ENCODE measurements around the gene DAB1. TPM values are rescaled to one million over a fixed set of nuclear protein-coding genes. Genes with fewer than 3 reads are reported as not detected.

Gene DAB1
- polyA plus RNA-seq, 6 donors from 2014 or later = 0.11 TPM; not detected in 5

GRCh38 chr1:57020216-57020615 is 403.6 kb downstream of the DAB1 start:
- H3K4me1 Mint-ChIP-seq = no peaks in the 10 kb centered on the region
- ATAC-seq (ENCODE audit: low read depth in 2 of 2) (no peak), DNase-seq (no peak)
- no peaks in the 10 kb centered on the region for H3K36me3 Mint-ChIP-seq
- H3K27me3 Mint-ChIP-seq = peaks cover 3 to 18% (median 4%) of the 10 kb centered on the region in 3 donors
- peaks cover 0 to 6% (median 0%) of the 10 kb centered on the region in 7 donors for H3K9me3 Mint-ChIP-seq
- H3K27ac Mint-ChIP-seq = no peak overlapping the region
- no peak overlapping the region for H3K4me3 Mint-ChIP-seq

- H3K4me1 Mint-ChIP-seq = no peaks in the 10 kb centered on the region
Measured at GRCh38 chr1:57019236-57019839, 404.5 kb downstream of the DAB1 start.

GRCh38 chr1:57018119-57018518 is 405.7 kb downstream of the DAB1 start:
- DNase-seq = no peak
- no peak for ATAC-seq (ENCODE audit: low read depth in 2 of 2)
- peaks cover 3 to 12% (median 4%) of the 10 kb centered on the region in 3 donors for H3K27me3 Mint-ChIP-seq

More at GRCh38 chr1:57019236-57019839, 404.5 kb downstream of the DAB1 start:
- ATAC-seq (ENCODE audit: low read depth in 2 of 2) (no peak), DNase-seq (no peak)
- Mint-ChIP-seq H3K9me3 (peaks cover 0 to 6% (median 0%) of the 10 kb centered on the region in 7 donors), H3K27me3 (peaks cover 3 to 18% (median 4%) of the 10 kb centered on the region in 3 donors), H3K36me3 (no peaks in the 10 kb centered on the region), H3K4me3 (no peak overlapping the region), H3K27ac (no peak overlapping the region)

GRCh38 chr1:57017717-57018116 is 406.1 kb downstream of the DAB1 start:
- Mint-ChIP-seq H3K36me3 (no peaks in the 10 kb centered on the region), H3K4me3 (no peak overlapping the region), H3K9me3 (peaks cover 0 to 5% (median 0%) of the 10 kb centered on the region in 7 donors), H3K4me1 (no peaks in the 10 kb centered on the region), H3K27me3 (peaks cover 3 to 10% (median 4%) of the 10 kb centered on the region in 3 donors), H3K27ac (peak overlapping the region in 1 of 6 donors; percentile 30)
- ATAC-seq (ENCODE audit: low read depth in 2 of 2) (no peak), DNase-seq (no peak)

More at GRCh38 chr1:57018119-57018518, 405.7 kb downstream of the DAB1 start:
- no peak overlapping the region for H3K4me3 Mint-ChIP-seq
- H3K4me1 Mint-ChIP-seq = no peaks in the 10 kb centered on the region
- H3K9me3 Mint-ChIP-seq = peaks cover 0 to 5% (median 0%) of the 10 kb centered on the region in 7 donors
- no peaks in the 10 kb centered on the region for H3K36me3 Mint-ChIP-seq
- peak overlapping the region in 1 of 6 donors; percentile 30 for H3K27ac Mint-ChIP-seq

GRCh38 chr1:57017200-57017599 is 406.7 kb downstream of the DAB1 start:
- ATAC-seq (ENCODE audit: low read depth in 2 of 2) (no peak), DNase-seq (no peak)
- Mint-ChIP-seq H3K36me3 (no peaks in the 10 kb centered on the region), H3K27ac (no peak overlapping the region), H3K4me3 (no peak overlapping the region), H3K27me3 (peaks cover 3 to 10% (median 4%) of the 10 kb centered on the region in 3 donors), H3K4me1 (no peaks in the 10 kb centered on the region), H3K9me3 (peaks cover 0 to 5% (median 0%) of the 10 kb centered on the region in 7 donors)

GRCh38 chr1:57015071-57015470 is 408.8 kb downstream of the DAB1 start:
- no peak for ATAC-seq (ENCODE audit: low read depth in 2 of 2)
- Mint-ChIP-seq H3K4me1 (no peaks in the 10 kb centered on the region), H3K9me3 (peaks cover 0 to 5% (median 0%) of the 10 kb centered on the region in 7 donors), H3K36me3 (no peaks in the 10 kb centered on the region), H3K4me3 (no peak overlapping the region), H3K27me3 (peaks cover 4 to 10% (median 7%) of the 10 kb centered on the region in 3 donors), H3K27ac (no peak overlapping the region)
- DNase-seq = no peak

GRCh38 chr1:57013522-57013921 is 410.3 kb downstream of the DAB1 start:
- Mint-ChIP-seq H3K4me1 (no peaks in the 10 kb centered on the region), H3K27ac (no peak overlapping the region), H3K9me3 (peaks cover 0 to under 1% (median 0%) of the 10 kb centered on the region in 7 donors), H3K36me3 (no peaks in the 10 kb centered on the region), H3K4me3 (no peak overlapping the region), H3K27me3 (peaks cover 0 to 7% (median 1%) of the 10 kb centered on the region in 3 donors)
- DNase-seq = no peak
- no peak for ATAC-seq (ENCODE audit: low read depth in 2 of 2)

GRCh38 chr1:57012315-57012714 is 411.5 kb downstream of the DAB1 start:
- no peak for DNase-seq
- Mint-ChIP-seq H3K27ac (no peak overlapping the region), H3K36me3 (no peaks in the 10 kb centered on the region), H3K9me3 (no peaks in the 10 kb centered on the region), H3K27me3 (peaks cover 0 to 7% (median 0%) of the 10 kb centered on the region in 3 donors), H3K4me3 (no peak overlapping the region), H3K4me1 (no peaks in the 10 kb centered on the region)
- ATAC-seq (ENCODE audit: low read depth in 2 of 2) = no peak

GRCh38 chr1:57010511-57010910 is 413.3 kb downstream of the DAB1 start:
- H3K36me3 Mint-ChIP-seq = no peaks in the 10 kb centered on the region
- H3K4me1 Mint-ChIP-seq = no peaks in the 10 kb centered on the region
- ATAC-seq (ENCODE audit: low read depth in 2 of 2) (no peak), DNase-seq (no peak)
- no peak overlapping the region for H3K27ac Mint-ChIP-seq
- H3K27me3 Mint-ChIP-seq = peaks cover 0 to 8% (median 7%) of the 10 kb centered on the region in 3 donors
- no peak overlapping the region for H3K4me3 Mint-ChIP-seq
- peaks cover 0 to 4% (median 0%) of the 10 kb centered on the region in 7 donors for H3K9me3 Mint-ChIP-seq

GRCh38 chr1:57007948-57008347 is 415.9 kb downstream of the DAB1 start:
- Mint-ChIP-seq H3K4me3 (peak overlapping the region in 1 of 8 donors; percentile 67), H3K9me3 (peaks cover 0 to 7% (median 0%) of the 10 kb centered on the region in 7 donors), H3K27me3 (peaks cover 0 to 8% (median 7%) of the 10 kb centered on the region in 3 donors), H3K27ac (no peak overlapping the region), H3K4me1 (no peaks in the 10 kb centered on the region), H3K36me3 (no peaks in the 10 kb centered on the region)
- DNase-seq (no peak), ATAC-seq (ENCODE audit: low read depth in 2 of 2) (no peak)

GRCh38 chr1:57007472-57007871 is 416.4 kb downstream of the DAB1 start:
- no peaks in the 10 kb centered on the region for H3K36me3 Mint-ChIP-seq
- no peaks in the 10 kb centered on the region for H3K4me1 Mint-ChIP-seq
- ATAC-seq (ENCODE audit: low read depth in 2 of 2) (no peak), DNase-seq (no peak)
- H3K4me3 Mint-ChIP-seq = peak overlapping the region in 1 of 8 donors; percentile 67
- H3K27ac Mint-ChIP-seq = no peak overlapping the region
- peaks cover 0 to 7% (median 0%) of the 10 kb centered on the region in 7 donors for H3K9me3 Mint-ChIP-seq
- peaks cover 0 to 8% (median 7%) of the 10 kb centered on the region in 3 donors for H3K27me3 Mint-ChIP-seq

- peaks cover 0 to 8% (median 0%) of the 10 kb centered on the region in 3 donors for H3K27me3 Mint-ChIP-seq
- H3K27ac Mint-ChIP-seq = no peak overlapping the region
- no peak for DNase-seq
- no peaks in the 10 kb centered on the region for H3K4me1 Mint-ChIP-seq
- H3K9me3 Mint-ChIP-seq = peaks cover 0 to 11% (median 0%) of the 10 kb centered on the region in 7 donors
- H3K4me3 Mint-ChIP-seq = no peak overlapping the region
- no peaks in the 10 kb centered on the region for H3K36me3 Mint-ChIP-seq
- ATAC-seq (ENCODE audit: low read depth in 2 of 2) = no peak
Measured at GRCh38 chr1:57003398-57004139, 420.3 kb downstream of the DAB1 start.

- no peaks in the 10 kb centered on the region for H3K4me1 Mint-ChIP-seq
- peaks cover 0 to 10% (median 9%) of the 10 kb centered on the region in 3 donors for H3K27me3 Mint-ChIP-seq
- DNase-seq (no peak), ATAC-seq (ENCODE audit: low read depth in 2 of 2) (no peak)
- H3K36me3 Mint-ChIP-seq = no peaks in the 10 kb centered on the region
- H3K4me3 Mint-ChIP-seq = no peak overlapping the region
- H3K27ac Mint-ChIP-seq = no peak overlapping the region
- peaks cover 0 to 5% (median 0%) of the 10 kb centered on the region in 7 donors for H3K9me3 Mint-ChIP-seq
Measured at GRCh38 chr1:56995414-56996100, 428.3 kb downstream of the DAB1 start.

All from naive B cell (primary cell).